ENCODE data around the gene HAPSTR1.
"Not testable (repeated sequence)": the region's sequence is repeated elsewhere in the genome, so short reads cannot be mapped to it uniquely, and the experiment has no call there.

HAPSTR1 gene

GRCh38 chr16:9045562-9045961 lies 45.9 kb upstream of the HAPSTR1 start:
- H3K18ac ChIP-seq (ENCODE audit: low read depth in 1 of 2, low read length in 2 of 2); H2AFZ ChIP-seq (ENCODE audit: low read depth, low read length); H3K36me3 ChIP-seq (ENCODE audit: control insufficient read depth in 1 of 2, insufficient read depth in 2 of 2, low read depth in 1 of 2, low read length in 2 of 2); H2BK120ac ChIP-seq (ENCODE audit: low read depth, low read length); H3K14ac ChIP-seq (ENCODE audit: low read length in 2 of 2); H3K79me1 ChIP-seq (replicated peaks; ENCODE audit: low read length, poor library complexity, severe bottlenecking); H3K4ac ChIP-seq (ENCODE audit: low read depth in 1 of 2, low read length in 2 of 2); H3K27me3 ChIP-seq (ENCODE audit: control insufficient read depth in 1 of 2, insufficient read depth in 1 of 2, low read length in 2 of 2); H3K4me3 ChIP-seq (ENCODE audit: insufficient read depth in 1 of 2, low read depth in 1 of 2, low read length in 2 of 2); H3K9ac ChIP-seq (ENCODE audit: low read length); H2BK12ac ChIP-seq (ENCODE audit: low read length in 2 of 2); H4K8ac ChIP-seq (ENCODE audit: low read length); H3K23ac ChIP-seq (ENCODE audit: low read length in 2 of 2); H3K4me2 ChIP-seq (ENCODE audit: low read length, poor library complexity, severe bottlenecking); H2BK15ac ChIP-seq (ENCODE audit: low read depth, poor library complexity, severe bottlenecking); H3K9me3 ChIP-seq (ENCODE audit: control insufficient read depth, low read length); H4K91ac ChIP-seq (ENCODE audit: low read length); DNase-seq; H3K27ac ChIP-seq (ENCODE audit: low read length, poor library complexity, severe bottlenecking); H2BK5ac ChIP-seq (ENCODE audit: low read depth, low read length, poor library complexity, severe bottlenecking); H2AK5ac ChIP-seq (ENCODE audit: low read length, severe bottlenecking): not testable (repeated sequence)
- 100% methylated on average over 2 of the region's 3 CpGs for WGBS
- H3K4me1 ChIP-seq (ENCODE audit: control insufficient read depth, insufficient read depth, low read depth, low read length) = peaks cover 14% of the 10 kb centered on the region

DNA sequence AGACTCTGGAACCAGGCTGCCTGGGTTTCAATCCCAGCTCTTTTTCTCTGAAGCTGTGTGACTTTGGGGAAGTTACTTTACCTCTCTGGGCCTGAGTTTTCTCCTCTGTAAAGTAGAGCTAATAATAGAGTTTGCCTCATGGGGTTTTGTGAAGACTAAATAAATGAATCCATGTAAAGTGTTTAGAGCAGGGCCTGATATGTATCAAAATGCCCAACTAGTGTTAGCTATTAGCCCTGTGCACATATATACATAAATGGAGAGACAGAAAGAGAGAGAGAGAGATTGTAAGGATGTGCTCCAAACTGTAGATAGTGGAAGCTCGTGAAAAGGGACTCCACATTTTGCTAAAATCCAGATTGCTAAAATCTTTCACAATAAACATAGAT lies 44.8 kb upstream of the HAPSTR1 start:
- no peak overlapping the region for H3K23ac ChIP-seq (ENCODE audit: low read length in 2 of 2)
- H3K4me1 ChIP-seq (ENCODE audit: control insufficient read depth, insufficient read depth, low read depth, low read length) = peaks cover 14% of the 10 kb centered on the region
- H2AFZ ChIP-seq (ENCODE audit: low read depth, low read length) = no peak overlapping the region
- no peak overlapping the region for H4K8ac ChIP-seq (ENCODE audit: low read length)
- H3K27ac ChIP-seq (ENCODE audit: low read length, poor library complexity, severe bottlenecking) = no peak overlapping the region
- H3K14ac ChIP-seq (ENCODE audit: low read length in 2 of 2) = no peak overlapping the region
- no peak overlapping the region for H4K91ac ChIP-seq (ENCODE audit: low read length)
- no peaks in the 10 kb centered on the region for H3K36me3 ChIP-seq (ENCODE audit: control insufficient read depth in 1 of 2, insufficient read depth in 2 of 2, low read depth in 1 of 2, low read length in 2 of 2)
- no peak overlapping the region for H3K4me3 ChIP-seq (ENCODE audit: insufficient read depth in 1 of 2, low read depth in 1 of 2, low read length in 2 of 2)
- H3K4ac ChIP-seq (ENCODE audit: low read depth in 1 of 2, low read length in 2 of 2) = no peak overlapping the region
- no peaks in the 10 kb centered on the region for H3K79me1 ChIP-seq (replicated peaks; ENCODE audit: low read length, poor library complexity, severe bottlenecking)
- H2AK5ac ChIP-seq (ENCODE audit: low read length, severe bottlenecking) = no peak overlapping the region
- H3K4me2 ChIP-seq (ENCODE audit: low read length, poor library complexity, severe bottlenecking) = no peak overlapping the region
- no peak overlapping the region for H3K18ac ChIP-seq (ENCODE audit: low read depth in 1 of 2, low read length in 2 of 2)
- H3K9ac ChIP-seq (ENCODE audit: low read length) = no peak overlapping the region
- no CpG with 5 or more reads among the region's 1 CpG for WGBS
- H2BK120ac ChIP-seq (ENCODE audit: low read depth, low read length) = no peak overlapping the region
- H3K9me3 ChIP-seq (ENCODE audit: control insufficient read depth, low read length) = peaks cover 4% of the 10 kb centered on the region
- no peak overlapping the region for H2BK12ac ChIP-seq (ENCODE audit: low read length in 2 of 2)
- H2BK5ac ChIP-seq (ENCODE audit: low read depth, low read length, poor library complexity, severe bottlenecking) = no peak overlapping the region
- no peak for DNase-seq
- no peak overlapping the region for H2BK15ac ChIP-seq (ENCODE audit: low read depth, poor library complexity, severe bottlenecking)
- H3K27me3 ChIP-seq (ENCODE audit: control insufficient read depth in 1 of 2, insufficient read depth in 1 of 2, low read length in 2 of 2) = no peaks in the 10 kb centered on the region

- no peaks in the 10 kb centered on the region for H3K36me3 ChIP-seq (ENCODE audit: control insufficient read depth in 1 of 2, insufficient read depth in 2 of 2, low read depth in 1 of 2, low read length in 2 of 2)
- peak overlapping the region; percentile 71 to 84 for H3K4ac ChIP-seq (ENCODE audit: low read depth in 1 of 2, low read length in 2 of 2)
- H2AK5ac ChIP-seq (ENCODE audit: low read length, severe bottlenecking) = peak overlapping the region; percentile 44
Measured at GRCh38 chr16:9047689-9048301, 43.6 kb upstream of the HAPSTR1 start.

DNA sequence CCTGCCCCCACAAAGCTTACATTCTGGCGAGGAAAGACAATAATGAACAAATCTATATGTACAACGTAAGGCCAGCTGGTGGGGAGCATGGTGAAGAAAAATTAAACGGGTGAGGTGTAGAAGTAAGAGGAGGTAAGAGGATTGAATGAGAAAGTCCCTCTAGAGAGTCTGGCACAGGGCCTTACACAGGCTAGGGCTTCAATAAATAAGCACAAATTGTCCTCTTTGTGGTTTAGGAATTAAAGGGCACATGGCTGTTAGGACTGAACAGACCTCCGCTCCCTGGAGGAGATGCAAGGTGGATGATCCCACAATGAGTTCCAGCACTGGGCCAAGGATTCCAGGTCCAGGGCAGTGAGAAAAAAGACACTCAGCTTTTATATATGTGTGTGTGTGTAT lies 43.1 kb upstream of the HAPSTR1 start:
- 19% methylated on average over 3 of the region's 4 CpGs for WGBS
- peak; percentile 74 for DNase-seq
- H3K27me3 ChIP-seq (ENCODE audit: control insufficient read depth in 1 of 2, insufficient read depth in 1 of 2, low read length in 2 of 2) = no peaks in the 10 kb centered on the region
- peak overlapping the region; percentile 92 for H4K91ac ChIP-seq (ENCODE audit: low read length)
- peak overlapping the region; percentile 44 for H2AK5ac ChIP-seq (ENCODE audit: low read length, severe bottlenecking)
- H3K4ac ChIP-seq (ENCODE audit: low read depth in 1 of 2, low read length in 2 of 2) = peak overlapping the region; percentile 71 to 84
- H2BK12ac ChIP-seq (ENCODE audit: low read length in 2 of 2) = peak overlapping the region; percentile 89 to 96
- H3K9me3 ChIP-seq (ENCODE audit: control insufficient read depth, low read length) = peaks cover 4% of the 10 kb centered on the region
- no peaks in the 10 kb centered on the region for H3K79me1 ChIP-seq (replicated peaks; ENCODE audit: low read length, poor library complexity, severe bottlenecking)
- H2BK15ac ChIP-seq (ENCODE audit: low read depth, poor library complexity, severe bottlenecking) = peak overlapping the region; percentile 95
- peak overlapping the region in 1 of 2 experiments; percentile 64 for H3K23ac ChIP-seq (ENCODE audit: low read length in 2 of 2)
- H3K4me3 ChIP-seq (ENCODE audit: insufficient read depth in 1 of 2, low read depth in 1 of 2, low read length in 2 of 2) = no peak overlapping the region
- H3K36me3 ChIP-seq (ENCODE audit: control insufficient read depth in 1 of 2, insufficient read depth in 2 of 2, low read depth in 1 of 2, low read length in 2 of 2) = no peaks in the 10 kb centered on the region
- H3K4me1 ChIP-seq (ENCODE audit: control insufficient read depth, insufficient read depth, low read depth, low read length) = peaks cover 8% of the 10 kb centered on the region
- no peak overlapping the region for H3K14ac ChIP-seq (ENCODE audit: low read length in 2 of 2)
- H2BK120ac ChIP-seq (ENCODE audit: low read depth, low read length) = peak overlapping the region; percentile 98
- H3K9ac ChIP-seq (ENCODE audit: low read length) = peak overlapping the region; percentile 53
- peak overlapping the region; percentile 4 for H3K4me2 ChIP-seq (ENCODE audit: low read length, poor library complexity, severe bottlenecking)
- H4K8ac ChIP-seq (ENCODE audit: low read length) = peak overlapping the region; percentile 87
- no peak overlapping the region for H2BK5ac ChIP-seq (ENCODE audit: low read depth, low read length, poor library complexity, severe bottlenecking)
- H3K18ac ChIP-seq (ENCODE audit: low read depth in 1 of 2, low read length in 2 of 2) = peak overlapping the region; percentile 60 to 89
- no peak overlapping the region for H2AFZ ChIP-seq (ENCODE audit: low read depth, low read length)
- H3K27ac ChIP-seq (ENCODE audit: low read length, poor library complexity, severe bottlenecking) = peak overlapping the region; percentile 88

More at GRCh38 chr16:9047689-9048301, 43.6 kb upstream of the HAPSTR1 start:
- Histone ChIP-seq H3K18ac (ENCODE audit: low read depth in 1 of 2, low read length in 2 of 2) (peak overlapping the region; percentile 78 to 89), H3K14ac (ENCODE audit: low read length in 2 of 2) (no peak overlapping the region), H3K23ac (ENCODE audit: low read length in 2 of 2) (peak overlapping the region in 1 of 2 experiments; percentile 64), H2BK5ac (ENCODE audit: low read depth, low read length, poor library complexity, severe bottlenecking) (no peak overlapping the region), H2AFZ (ENCODE audit: low read depth, low read length) (no peak overlapping the region), H3K79me1 (replicated peaks; ENCODE audit: low read length, poor library complexity, severe bottlenecking) (no peaks in the 10 kb centered on the region), H3K4me1 (ENCODE audit: control insufficient read depth, insufficient read depth, low read depth, low read length) (peaks cover 11% of the 10 kb centered on the region), H3K4me2 (ENCODE audit: low read length, poor library complexity, severe bottlenecking) (peak overlapping the region; percentile 32), H3K27me3 (ENCODE audit: control insufficient read depth in 1 of 2, insufficient read depth in 1 of 2, low read length in 2 of 2) (no peaks in the 10 kb centered on the region), H3K27ac (ENCODE audit: low read length, poor library complexity, severe bottlenecking) (peak overlapping the region; percentile 91), H3K9ac (ENCODE audit: low read length) (peak overlapping the region; percentile 53), H4K91ac (ENCODE audit: low read length) (peak overlapping the region; percentile 92), H4K8ac (ENCODE audit: low read length) (peak overlapping the region; percentile 87), H3K4me3 (ENCODE audit: insufficient read depth in 1 of 2, low read depth in 1 of 2, low read length in 2 of 2) (no peak overlapping the region), H3K9me3 (ENCODE audit: control insufficient read depth, low read length) (peaks cover 4% of the 10 kb centered on the region), H2BK15ac (ENCODE audit: low read depth, poor library complexity, severe bottlenecking) (peak overlapping the region; percentile 95), H2BK120ac (ENCODE audit: low read depth, low read length) (peak overlapping the region; percentile 98), H2BK12ac (ENCODE audit: low read length in 2 of 2) (peak overlapping the region; percentile 89 to 96)
- peak; percentile 100 for DNase-seq
- WGBS = 0% methylated on average over 6 of the region's 7 CpGs
